ENCODE measurements around the gene CCDC33.
"Not testable (repeated sequence)": the region's sequence is repeated elsewhere in the genome, so short reads cannot be mapped to it uniquely, and the experiment has no call there.

The CCDC33 gene

DNA sequence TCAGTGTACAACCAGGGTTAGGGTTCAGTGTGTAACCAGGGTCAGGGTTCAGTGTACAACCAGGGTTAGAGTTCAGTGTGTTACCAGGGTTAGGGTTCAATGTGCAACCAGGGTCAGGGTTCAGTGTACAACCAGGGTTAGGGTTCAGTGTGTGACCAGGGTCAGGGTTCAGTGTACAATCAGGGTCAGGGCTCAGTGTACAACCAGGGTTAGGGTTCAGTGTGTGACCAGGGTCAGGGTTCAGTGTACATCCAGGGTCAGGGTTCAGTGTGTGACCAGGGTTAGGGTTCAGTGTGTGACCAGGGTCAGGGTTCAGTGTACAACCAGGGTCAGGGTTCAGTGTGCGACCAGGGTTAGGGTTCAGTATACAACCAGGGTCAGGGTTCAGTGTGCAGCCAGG, 98.0 kb downstream of the CCDC33 start:
- DNase-seq (ENCODE audit: low read depth) = no peak

DNA sequence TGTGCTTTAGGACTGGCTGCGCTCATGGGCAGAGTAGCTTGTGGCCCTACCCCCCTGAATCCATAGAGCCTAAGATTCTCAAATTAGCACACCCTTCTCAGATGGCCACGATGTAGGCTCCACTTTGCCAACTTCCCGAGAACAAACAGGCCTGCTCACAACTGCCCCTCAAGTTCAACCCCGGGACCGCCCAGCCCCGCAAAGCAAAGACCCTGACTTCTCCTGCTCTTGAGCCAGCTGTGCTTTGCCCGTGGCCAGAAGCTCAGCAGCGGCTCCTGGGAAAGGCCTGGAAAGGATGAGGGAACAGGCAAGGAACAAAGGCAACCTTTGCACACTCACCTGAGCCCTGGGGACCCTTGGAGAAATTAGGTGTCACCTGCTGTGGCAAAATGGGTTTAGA, 99.3 kb downstream of the CCDC33 start:
- no peak for DNase-seq (ENCODE audit: low read depth)

DNA sequence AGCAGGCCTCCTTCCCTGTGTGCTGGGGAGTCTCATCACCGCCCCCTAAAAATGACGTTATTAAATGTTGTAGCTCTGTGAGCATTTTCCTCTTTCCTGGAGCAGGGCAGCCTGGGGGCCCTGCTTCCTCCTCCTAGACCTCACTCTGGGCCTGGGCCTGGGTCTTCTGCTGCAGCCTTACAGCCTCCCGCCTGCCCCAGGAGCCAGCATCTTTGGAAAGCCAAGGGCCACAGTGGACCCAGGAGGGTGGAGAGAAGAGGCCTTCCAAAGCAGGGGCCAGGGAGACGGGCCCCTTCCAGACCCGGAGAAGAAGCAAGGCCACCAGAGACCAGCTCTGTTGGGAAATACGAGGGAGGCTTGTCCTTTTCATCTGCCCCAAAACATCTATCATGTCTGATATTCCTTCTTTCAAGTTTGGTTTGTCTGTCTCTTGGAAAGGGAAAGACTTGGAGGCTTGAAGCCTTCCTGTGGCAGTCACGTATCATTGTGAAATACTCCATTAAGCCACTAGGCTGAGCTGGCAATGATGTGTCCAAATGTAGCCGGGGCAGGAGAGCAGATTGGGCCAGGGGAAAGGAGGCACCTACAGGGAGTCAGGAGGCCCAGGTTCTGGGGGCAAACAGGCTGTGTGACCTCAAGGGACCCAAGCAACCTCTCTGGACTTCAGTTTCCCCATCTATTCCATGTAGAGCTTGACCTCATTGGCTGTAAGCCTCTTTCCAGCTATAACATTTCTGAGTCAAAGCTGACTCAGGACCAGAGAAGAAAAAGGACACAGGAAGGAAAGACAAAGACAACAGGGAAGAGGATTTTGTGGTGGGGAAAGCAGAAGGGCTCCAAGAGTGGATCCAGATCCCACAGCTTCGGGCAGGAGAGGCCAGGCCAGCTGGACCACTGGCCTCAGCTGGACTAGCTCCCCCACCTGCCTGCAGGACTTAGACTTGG, 100.2 kb downstream of the CCDC33 start:
- DNase-seq (ENCODE audit: low read depth) = no peak

DNA sequence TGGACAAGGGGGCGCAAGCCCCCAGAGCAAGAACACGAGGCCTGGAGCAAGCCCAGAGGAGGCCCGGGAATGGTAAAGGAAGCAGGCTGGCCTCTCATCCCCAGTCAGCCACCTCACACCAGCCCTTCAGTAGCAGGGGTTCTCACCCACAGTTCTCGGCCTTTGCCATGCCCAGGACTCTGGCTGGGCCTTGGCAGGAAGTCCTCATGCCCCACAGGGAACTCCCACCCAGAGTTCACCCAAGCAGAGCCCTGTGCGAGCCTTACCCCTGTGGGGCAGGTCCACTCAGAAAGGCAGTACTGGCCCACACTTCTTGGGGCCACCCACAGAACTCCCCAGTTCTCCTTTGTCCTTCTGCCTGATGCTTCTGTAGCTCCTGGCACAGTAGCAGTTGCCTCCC, 101.0 kb downstream of the CCDC33 start:
- DNase-seq (ENCODE audit: low read depth) = no peak

DNA sequence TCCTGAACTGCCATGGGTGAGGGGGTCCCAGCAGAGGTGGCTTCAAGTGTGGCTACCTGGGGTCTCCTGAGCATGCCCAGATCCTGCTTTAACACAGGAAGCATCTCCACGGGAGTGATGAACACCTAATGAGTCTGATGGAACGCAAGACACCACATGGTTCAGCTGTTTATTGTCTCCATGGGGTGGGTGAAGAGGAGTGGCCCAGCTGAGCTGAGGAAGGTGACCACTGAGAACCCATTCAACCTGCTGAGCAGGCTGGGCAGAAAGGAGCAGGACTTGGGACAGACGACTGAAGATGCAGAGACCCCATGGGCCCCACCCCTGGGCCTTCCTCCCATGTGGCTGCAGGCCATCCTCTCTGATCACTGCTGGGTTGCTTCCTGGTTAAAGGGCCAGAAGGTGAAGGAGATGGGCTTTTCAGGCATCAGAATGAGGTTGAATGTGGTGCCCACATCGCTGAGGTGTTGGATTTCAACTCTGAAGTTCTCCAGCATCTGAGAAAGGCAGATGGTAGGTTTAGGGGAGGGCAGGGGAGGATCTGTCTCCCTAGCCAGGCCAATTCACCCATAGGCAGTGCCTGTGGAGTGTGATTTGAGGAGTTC, 101.6 kb downstream of the CCDC33 start:
- DNase-seq (ENCODE audit: low read depth) = no peak

DNA sequence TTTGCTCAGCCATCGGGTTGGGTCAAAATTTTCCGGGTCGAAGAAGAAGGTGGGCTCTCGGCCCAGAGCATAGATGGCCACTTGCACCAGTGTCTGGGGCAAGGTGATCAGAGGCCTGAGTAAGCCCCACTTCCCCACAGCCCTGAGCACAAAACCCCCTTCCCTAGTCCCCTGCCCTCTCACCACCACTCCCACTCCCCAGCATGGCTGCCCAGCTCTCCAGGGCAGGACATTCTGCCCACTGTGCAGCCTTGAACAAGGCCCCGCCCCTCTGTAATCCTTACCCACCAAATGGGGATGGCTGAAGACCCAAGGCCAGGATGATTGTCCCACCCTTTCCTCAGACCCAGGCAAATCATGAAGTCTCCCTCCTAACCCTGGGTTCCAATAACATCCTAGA, 102.5 kb downstream of the CCDC33 start:
- no peak for DNase-seq (ENCODE audit: low read depth)

DNA sequence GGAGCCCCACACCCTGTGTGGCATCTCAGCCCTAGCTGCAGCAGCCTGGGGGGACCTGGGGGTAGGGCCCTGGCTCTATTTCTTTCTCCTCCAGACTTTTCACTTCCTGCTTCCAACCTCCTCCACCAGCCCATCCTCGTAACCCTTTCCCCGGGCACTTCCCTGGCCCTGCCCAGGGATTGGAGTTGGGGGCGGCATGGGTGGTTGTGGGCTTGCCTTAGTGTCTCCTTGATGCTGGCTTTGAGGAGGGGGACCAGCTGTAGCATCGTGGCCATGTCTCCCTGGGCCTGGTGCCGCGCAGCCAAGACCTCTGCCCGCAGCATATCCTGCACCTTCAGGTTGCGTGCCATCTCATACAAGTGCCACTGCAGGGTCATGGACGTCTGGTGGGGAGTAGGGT, 103.2 kb downstream of the CCDC33 start:
- no peak for DNase-seq (ENCODE audit: low read depth)

DNA sequence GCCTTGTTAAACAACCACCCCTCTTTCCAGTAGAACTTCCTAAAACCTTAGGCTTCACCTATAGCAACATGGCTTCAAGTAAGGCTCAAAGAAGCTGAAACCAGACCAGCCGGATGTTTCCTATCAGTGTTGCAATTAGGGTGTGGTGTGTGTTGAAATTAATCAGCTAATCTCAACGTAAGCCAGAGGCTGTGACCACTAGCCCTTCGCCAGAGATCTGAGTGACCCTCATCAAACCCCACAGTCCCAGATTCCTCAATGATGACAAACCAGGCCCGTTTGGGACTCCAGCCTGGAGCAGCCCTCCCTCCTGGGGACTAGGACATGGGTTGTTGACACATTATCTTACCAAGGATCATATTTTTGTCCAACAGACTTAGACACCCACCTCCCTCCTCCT, 104.0 kb downstream of the CCDC33 start:
- no peak for DNase-seq (ENCODE audit: low read depth)

DNA sequence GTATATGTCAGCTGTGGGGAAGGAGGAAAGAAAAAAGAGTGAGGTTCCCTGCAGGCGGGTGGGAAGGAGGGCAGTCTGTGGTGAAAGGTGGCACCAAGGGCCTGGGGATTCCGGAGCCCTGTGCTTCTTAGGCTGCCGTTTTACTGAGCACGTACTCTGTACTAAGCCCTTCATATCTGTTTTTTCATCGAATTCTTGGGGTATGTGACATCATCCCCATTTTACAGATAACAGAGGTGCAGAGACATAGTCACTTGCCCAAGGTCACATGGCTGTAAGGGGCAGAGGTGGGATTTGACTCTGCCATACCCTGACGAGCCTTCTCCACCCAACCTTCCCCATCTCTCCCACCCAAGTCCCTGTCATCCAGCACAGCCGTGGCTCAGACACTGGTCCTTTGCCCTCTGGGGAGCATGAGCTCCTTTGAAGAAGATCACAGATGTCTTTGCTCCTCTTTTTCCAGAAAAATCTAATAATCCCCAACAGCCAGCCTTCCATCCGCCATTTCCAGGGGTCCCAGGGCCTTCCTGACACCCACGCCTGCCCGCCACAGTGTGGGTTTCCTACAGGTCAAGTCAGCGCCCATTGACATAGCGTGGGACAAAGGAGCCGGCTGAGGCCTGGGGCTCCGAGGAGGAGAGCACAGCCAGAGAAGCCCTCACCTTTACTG, 107.1 kb downstream of the CCDC33 start:
- no peak for DNase-seq (ENCODE audit: low read depth)

DNA sequence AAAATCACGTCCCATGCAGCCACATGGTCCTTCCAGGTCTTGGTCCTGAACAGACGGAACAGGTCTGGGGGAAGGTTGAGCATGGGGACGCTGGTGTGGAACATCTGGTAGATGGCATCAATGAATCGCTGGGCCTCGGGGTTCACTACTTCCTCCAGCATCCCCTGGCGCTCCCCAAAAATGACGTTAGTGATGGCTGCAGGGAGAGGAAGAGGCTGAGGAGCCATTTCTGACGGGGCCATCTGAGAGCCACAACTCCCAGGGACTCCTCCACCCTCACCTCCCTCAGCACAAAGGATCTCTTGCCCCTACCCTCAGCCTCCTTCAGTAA, 107.6 kb downstream of the CCDC33 start:
- DNase-seq (ENCODE audit: low read depth) = no peak

DNA sequence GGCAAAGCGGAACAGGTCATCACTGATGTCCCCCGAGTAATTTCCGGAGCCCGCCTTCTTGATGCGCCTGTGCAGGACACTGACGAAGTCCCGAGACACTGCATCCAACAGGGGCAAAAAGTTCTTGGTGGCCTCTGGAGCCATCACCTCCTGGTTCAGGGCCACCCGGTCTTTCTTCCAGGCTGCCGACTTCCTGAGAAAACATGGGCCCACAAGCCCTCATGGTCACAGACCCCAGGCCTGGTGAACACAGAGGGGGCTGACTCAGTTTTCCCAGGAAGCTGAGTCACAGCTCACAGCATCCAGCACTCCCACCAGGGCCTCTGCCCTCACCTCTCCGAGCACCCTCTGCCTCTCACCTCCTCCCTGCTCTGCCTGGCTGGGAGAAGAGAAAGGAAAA, 108.9 kb downstream of the CCDC33 start:
- DNase-seq (ENCODE audit: low read depth) = no peak

DNA sequence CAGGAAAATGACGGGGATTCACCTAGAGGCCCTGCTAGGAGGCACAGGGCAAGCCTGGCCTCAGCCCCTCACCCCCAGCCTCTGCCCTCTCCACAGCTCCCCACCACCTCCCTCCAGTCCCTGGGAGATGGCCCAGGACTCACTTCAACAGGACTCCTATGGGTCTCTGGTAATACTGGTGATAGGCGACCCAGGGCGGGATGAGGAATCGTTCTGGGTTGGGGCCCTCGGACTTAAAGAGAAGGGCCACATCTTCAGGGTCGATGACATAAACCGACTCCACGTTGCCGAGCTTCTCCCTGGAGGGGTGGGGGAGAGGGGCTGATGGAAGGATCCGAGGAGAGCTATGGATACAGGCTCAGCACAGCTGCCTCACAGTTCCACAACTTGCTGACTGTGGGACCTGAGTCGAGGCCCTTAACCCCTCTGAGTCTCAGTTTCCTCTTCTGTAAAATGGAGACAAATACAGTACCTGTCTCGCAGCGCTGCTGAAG, 111.7 kb downstream of the CCDC33 start:
- DNase-seq (ENCODE audit: low read depth) = no peak

DNA sequence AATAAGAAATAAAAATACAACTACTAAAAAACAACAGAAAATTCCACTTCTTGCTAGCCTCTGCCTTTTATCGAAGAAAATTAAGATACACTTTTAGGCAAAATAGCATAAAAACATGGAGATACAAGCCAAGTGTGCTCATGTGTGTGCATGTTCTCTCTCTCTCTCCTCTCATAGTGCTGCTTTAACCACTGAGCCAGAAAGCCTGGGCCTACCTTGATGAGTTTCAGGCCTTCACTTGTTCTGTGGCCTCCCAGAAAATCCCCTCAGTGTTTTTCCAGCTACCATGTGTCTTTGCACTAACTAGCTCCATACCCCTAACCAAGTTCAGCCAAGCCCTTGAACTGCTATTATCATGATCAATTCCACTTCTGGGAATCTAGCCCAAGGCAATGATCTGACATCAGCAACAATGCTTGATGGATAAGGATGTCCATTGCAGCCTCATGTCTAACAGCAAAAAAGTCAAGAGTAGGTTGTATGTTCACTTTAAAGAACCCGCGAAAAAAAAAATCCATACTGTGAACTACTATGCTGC, 113.2 kb downstream of the CCDC33 start:
- no peak for DNase-seq (ENCODE audit: low read depth)

DNA sequence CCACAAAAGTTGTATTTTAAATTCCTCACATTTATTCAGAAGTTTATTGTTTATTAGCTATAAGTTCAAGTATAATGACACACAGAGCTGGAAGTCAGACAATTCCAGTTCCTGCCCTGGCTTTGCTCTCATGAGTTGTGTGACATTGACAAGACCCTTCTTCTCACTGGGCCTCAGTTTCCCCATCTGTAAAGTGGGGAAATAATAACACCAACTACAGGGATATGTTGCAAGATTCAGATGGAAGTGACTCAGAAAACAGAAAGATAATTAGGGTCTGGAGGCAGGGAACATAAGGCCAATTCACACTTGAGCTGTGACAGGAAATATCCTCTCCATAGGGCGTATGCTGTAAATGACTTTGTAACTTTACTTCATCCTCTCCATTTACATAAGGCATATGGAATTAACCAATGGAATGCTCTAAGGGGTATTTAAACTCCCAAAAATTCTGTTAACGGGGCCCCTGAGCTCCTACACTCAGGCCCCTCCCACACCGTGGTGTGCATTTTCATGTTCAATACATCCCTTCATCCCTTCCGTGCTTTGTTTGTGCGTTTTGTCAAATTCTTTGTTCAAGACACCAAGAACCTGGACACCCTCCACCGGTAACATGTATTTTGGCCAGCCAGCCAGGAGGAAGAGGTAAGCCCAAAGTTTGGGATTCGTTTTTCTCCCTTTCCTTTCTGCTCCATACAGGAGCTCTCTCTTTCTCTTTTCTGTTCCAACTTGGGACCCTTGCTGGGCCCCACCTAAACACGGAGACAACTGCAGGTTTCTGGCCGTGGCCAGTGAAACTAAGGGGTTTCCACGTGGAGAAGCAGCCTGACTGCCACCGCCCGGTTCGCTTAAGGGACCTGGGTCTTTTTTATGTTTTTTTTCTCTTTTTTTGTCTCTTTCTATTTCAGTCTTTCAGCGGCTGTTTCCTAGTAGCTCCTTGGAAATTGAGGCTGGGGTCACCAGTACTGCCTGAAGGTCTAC, 114.5 kb downstream of the CCDC33 start:
- DNase-seq (ENCODE audit: low read depth) = no peak

DNA sequence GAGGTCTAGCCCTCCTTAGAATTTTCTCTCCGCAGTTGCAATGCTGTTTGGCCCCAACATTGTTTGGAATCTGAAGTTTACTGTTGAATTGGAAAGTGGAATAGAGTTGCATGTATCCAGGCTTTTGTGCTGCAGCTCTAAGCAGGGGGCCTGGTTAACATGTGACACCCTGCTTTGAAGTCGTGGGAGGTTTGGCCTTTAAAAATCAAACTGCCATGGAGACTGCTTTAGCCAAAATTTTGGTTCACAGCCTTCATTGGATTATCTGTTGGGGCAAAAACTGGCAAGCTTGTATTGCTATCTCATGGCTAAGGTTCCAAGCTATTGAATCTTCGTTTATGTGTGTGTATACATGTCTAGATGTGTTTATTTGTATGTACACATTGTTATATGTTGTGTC, 115.5 kb downstream of the CCDC33 start:
- no peak for DNase-seq (ENCODE audit: low read depth)

DNA sequence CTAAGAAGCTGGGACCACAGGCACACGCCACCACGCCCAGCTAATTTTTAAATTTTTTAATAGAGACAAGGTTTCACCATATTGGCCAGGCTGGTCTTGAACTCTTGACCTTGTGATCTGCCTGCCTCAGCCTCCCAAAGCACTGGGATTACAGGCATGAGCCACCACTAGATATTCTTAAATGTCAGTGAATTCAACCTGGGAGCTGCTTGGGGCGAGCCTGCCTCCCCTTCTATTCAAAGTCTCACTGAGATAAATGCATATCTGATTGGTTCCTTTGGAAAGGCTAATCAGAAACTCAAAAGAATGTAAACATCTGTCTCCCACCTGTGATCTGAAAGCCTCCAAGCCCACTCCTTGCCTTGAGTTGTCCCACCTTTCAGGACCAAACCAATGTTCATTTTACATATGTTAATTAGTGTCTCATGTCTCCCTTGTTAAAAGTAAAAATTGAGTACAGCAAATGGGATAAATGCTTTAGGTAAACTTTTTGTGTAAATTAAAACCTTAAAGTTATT, 116.3 kb downstream of the CCDC33 start:
- DNase-seq (ENCODE audit: low read depth) = no peak

DNA sequence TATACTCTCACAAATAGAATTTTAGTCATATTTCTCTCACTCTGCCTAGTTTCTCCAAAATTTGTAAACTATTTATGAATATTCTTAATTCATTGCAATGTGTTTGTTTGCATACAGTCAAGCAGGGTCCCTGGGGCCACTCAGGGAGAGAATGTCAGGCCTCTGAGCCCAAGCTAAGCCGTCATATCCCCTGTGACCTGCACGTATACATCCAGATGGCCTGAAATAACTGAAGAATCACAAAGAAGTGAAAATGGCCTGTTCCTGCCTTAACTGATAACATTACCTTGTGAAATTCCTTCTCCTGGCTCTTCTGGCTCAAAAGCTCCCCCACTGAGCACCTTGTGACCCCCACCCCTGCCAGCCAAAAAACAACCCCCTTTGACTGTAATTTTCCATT, 117.9 kb downstream of the CCDC33 start:
- DNase-seq (ENCODE audit: low read depth) = not testable (repeated sequence)

DNA sequence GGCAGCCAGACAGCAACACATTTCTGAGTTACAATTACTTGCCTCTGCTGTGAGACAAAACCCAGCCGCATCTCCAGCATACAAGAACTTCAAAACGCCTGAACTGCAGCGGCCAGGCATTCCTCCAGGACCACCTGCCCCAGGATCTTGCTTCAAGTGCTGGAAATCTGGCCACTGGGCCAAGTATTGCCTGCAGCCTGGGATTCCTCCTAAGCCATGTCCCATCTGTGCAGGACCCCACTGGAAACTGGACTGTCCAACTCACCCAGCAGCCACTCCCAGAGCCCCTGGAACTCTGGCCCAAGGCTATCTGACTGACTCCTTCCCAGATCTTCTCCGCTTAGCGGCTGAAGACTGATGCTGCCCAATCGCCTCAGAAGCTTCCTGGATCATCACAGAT, 119.9 kb downstream of the CCDC33 start:
- DNase-seq (ENCODE audit: low read depth) = not testable (repeated sequence)

DNA sequence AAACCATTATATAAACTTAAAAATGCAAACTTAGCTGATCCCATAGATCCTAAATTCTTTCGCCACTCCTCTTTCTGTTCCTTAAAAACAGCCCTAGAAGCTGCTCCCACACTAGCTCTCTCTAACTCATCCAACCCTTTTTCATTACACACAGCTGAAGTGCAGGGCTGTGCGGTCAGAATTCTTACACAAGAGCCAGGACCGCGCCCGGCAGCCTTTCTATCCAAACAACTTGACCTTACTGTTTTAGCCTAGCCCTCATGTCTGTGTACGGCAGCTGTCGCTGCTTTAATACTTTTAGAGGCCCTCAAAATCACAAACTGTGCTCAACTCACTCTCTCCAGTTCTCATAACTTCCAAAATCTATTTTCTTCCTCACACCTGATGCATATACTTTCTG, 121.4 kb downstream of the CCDC33 start:
- not testable (repeated sequence) for DNase-seq (ENCODE audit: low read depth)

DNA sequence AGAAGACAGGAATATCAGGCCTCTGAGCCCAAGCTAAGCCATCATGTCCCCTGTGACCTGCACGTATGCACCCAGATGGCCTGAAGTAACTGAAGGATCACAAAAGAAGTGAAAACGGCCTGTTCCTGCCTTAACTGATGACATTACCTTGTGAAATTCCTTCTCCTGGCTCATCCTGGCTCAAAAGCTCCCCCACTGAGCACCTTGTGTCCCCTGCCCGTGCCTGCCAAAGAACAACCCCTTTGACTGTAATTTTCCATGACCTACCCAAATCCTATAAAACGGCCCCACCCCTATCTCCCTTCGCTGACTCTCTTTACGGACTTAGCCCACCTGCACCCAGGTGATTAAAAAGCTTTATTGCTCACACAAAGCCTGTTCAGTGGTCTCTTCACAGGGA, 123.2 kb downstream of the CCDC33 start:
- DNase-seq (ENCODE audit: low read depth) = not testable (repeated sequence)

DNA sequence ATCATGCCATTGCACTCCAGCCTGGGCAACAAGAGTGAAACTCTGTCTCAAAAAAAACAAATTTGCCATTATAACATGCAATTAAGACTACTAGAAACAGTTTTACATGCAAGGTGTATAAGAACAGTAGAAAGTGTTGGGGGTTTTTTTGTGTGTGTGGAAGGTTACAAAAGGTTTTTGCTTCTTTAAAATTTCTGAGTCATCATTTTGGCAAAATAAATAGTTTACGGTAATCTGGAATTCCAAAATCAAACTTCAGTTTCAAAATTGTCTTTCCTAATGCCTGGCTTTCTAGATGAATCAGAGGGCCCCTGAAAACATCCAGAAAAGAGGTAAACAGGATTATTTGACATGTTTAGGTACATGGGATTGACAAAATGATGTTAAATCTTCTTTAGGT, 124.7 kb downstream of the CCDC33 start:
- DNase-seq (ENCODE audit: low read depth) = not testable (repeated sequence)
